ENCODE data around the gene KLK12. TPM values are rescaled to one million over a fixed set of nuclear protein-coding genes. Genes with fewer than 3 reads are reported as not detected.
"Not testable (repeated sequence)": the region's sequence is repeated elsewhere in the genome, so short reads cannot be mapped to it uniquely, and the experiment has no call there.

KLK12 gene
- total RNA-seq, 2 experiments from 2014 or later = not detected

DNA sequence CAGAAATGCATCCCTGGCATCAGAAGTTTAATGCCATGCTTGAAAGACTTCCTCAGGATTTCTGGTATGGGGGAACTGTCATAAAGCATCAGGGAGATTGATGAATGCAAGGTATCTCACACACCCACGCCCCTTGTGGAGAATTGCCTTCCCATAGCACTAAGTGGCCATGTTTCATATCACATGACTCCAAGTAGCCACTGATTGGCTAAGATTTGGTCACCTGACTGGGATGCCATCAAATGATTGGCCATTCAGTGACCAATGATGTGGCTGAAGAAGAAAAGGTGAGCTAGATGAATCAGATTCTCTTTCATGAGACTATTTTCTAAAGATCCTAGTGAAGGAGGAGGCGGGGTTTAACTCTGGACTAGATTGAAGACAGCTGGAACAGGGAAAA, 40.7 kb downstream of the KLK12 start:
- no peak for ATAC-seq

GRCh38 chr19:50992666-50993035, 42.2 kb downstream of the KLK12 start:
- POLR2A ChIA-PET = no interaction called here

More for the DNA sequence above, 40.7 kb downstream of the KLK12 start:
- Mint-ChIP-seq H3K4me1 (ENCODE audit: low read depth) (no peaks in the 10 kb centered on the region), H3K27ac (no peak overlapping the region), H3K4me3 (no peak overlapping the region), H3K36me3 (ENCODE audit: low read depth) (no peaks in the 10 kb centered on the region), H3K27me3 (ENCODE audit: low read depth) (peaks cover 9% of the 10 kb centered on the region), H3K9me3 (ENCODE audit: insufficient read depth) (no peaks in the 10 kb centered on the region)
- DNase-seq = no peak
- POLR2A ChIA-PET = no interaction called here
- CTCF ChIA-PET = no interaction called here

DNA sequence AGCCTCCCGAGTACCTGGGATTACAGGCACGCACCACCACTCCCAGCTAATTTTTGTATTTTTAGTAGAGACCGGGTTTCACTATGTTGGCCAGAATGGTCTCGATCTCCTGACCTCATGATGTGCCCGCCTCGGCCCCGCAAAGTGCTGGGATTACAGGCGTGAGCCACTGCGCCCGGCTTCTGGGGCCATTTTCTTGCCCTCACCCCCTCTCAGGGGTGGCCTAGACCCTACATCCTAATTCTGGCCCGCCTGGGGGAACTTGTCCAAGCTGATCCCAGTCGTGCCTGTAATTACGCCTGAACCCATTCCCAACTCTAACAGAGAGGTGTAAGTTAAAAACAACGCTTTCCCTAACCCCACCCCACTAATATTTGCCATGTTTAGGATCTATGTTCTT, 50.4 kb downstream of the KLK12 start:
- H3K27ac Mint-ChIP-seq; CTCF ChIA-PET; H3K36me3 Mint-ChIP-seq (ENCODE audit: low read depth); H3K4me1 Mint-ChIP-seq (ENCODE audit: low read depth); H3K9me3 Mint-ChIP-seq (ENCODE audit: insufficient read depth); DNase-seq; ATAC-seq; POLR2A ChIA-PET; H3K4me3 Mint-ChIP-seq: not testable (repeated sequence)
- H3K27me3 Mint-ChIP-seq (ENCODE audit: low read depth) = peaks cover 25% of the 10 kb centered on the region

More at GRCh38 chr19:50992666-50993035, 42.2 kb downstream of the KLK12 start:
- no peak for DNase-seq
- no peak overlapping the region for H3K27ac Mint-ChIP-seq
- peaks cover 16% of the 10 kb centered on the region for H3K27me3 Mint-ChIP-seq (ENCODE audit: low read depth)
- no peaks in the 10 kb centered on the region for H3K36me3 Mint-ChIP-seq (ENCODE audit: low read depth)
- no peaks in the 10 kb centered on the region for H3K9me3 Mint-ChIP-seq (ENCODE audit: insufficient read depth)
- no peak overlapping the region for H3K4me3 Mint-ChIP-seq
- ATAC-seq = no peak
- no peaks in the 10 kb centered on the region for H3K4me1 Mint-ChIP-seq (ENCODE audit: low read depth)
- CTCF ChIA-PET = no interaction called here

DNA sequence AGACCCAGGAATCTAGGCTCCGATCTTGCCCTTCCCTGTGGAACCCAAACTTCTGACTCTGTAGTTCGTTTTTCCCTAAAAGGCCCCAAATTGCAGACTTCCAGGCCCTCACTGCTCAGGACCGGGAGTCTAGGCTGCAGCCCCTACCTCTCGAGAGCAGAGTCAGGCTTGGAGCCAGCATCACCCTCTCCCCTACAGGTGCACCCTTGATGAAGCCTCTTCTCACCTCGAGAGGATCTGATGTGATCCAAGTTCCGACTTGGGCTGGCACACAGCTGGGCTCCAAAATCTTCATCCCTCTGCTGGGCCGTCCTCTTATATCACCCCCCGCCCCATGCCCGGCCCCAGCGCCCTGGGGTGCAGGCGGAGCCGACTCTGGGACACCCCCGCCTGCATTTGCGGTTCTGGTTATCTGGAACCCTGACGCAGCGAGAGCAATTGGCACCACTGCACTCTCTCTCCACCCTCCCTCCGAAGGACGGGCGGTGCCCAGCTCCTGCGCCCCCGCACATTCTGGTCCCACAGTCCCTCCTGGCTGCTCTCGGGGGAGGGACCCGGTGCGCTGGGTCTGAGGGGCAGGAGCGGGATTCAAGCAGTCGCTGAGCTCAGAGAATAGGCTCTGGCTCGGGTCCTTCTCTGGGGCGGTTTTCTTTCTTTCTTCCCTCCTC, 51.0 kb downstream of the KLK12 start, which contains the start of gene KLK7:
KLK7 (minus strand) TSS at position 293 of the 668 bp plus-strand sequence. CDS start 1,518 bp downstream, outside the sequence.
- POLR2A ChIA-PET = no interaction called here
- H3K27me3 Mint-ChIP-seq (ENCODE audit: low read depth) = peaks cover 21% of the 10 kb centered on the region
- H3K27ac Mint-ChIP-seq = no peak within 1 kb of the TSS
- CTCF ChIA-PET = no interaction called here
- no peaks in the 10 kb centered on the region for H3K4me1 Mint-ChIP-seq (ENCODE audit: low read depth)
- ATAC-seq (no peak), DNase-seq (no peak)
- H3K9me3 Mint-ChIP-seq (ENCODE audit: insufficient read depth) = no peaks in the 10 kb centered on the region
- H3K36me3 Mint-ChIP-seq (ENCODE audit: low read depth) = no peaks in the 10 kb centered on the region
- H3K4me3 Mint-ChIP-seq = no peak within 1 kb of the TSS

DNA sequence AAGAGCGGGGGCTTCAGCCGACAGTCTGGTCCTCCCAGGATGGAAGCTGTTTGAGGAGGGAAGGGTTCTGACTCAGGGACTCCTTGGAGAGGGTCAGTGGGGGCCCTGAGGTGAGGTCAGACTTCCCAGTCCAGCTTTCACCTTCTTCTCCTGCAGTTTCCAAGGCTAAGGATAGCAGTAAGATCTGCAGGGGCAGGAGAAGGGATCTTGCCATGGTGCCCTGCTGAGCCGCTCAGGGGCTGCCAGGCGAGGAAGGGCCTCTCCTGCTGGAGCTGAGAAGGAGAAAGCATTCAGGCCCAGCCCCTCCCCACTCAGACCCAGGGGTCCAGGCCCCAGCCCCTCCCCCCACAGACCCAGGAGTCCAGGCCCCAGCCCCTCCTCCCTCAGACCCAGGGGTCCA, 52.6 kb downstream of the KLK12 start:
- POLR2A ChIA-PET = no interaction called here
- CTCF ChIA-PET = no interaction called here
- no peaks in the 10 kb centered on the region for H3K36me3 Mint-ChIP-seq (ENCODE audit: low read depth)
- DNase-seq = no peak
- no peak overlapping the region for H3K4me3 Mint-ChIP-seq
- peaks cover 12% of the 10 kb centered on the region for H3K27me3 Mint-ChIP-seq (ENCODE audit: low read depth)
- no peaks in the 10 kb centered on the region for H3K4me1 Mint-ChIP-seq (ENCODE audit: low read depth)
- H3K9me3 Mint-ChIP-seq (ENCODE audit: insufficient read depth) = no peaks in the 10 kb centered on the region
- no peak overlapping the region for H3K27ac Mint-ChIP-seq
- ATAC-seq = no peak

- no peak overlapping the region for H3K27ac Mint-ChIP-seq
- ChIA-PET POLR2A (no interaction called here), CTCF (no interaction called here)
- H3K4me3 Mint-ChIP-seq = no peak overlapping the region
- DNase-seq (no peak), ATAC-seq (no peak)
- peaks cover 12% of the 10 kb centered on the region for H3K27me3 Mint-ChIP-seq (ENCODE audit: low read depth)
- no peaks in the 10 kb centered on the region for H3K9me3 Mint-ChIP-seq (ENCODE audit: insufficient read depth)
- H3K36me3 Mint-ChIP-seq (ENCODE audit: low read depth) = no peaks in the 10 kb centered on the region
- no peaks in the 10 kb centered on the region for H3K4me1 Mint-ChIP-seq (ENCODE audit: low read depth)
Observed at GRCh38 chr19:50981587-50982146, 53.1 kb downstream of the KLK12 start.

- no peaks in the 10 kb centered on the region for H3K9me3 Mint-ChIP-seq (ENCODE audit: insufficient read depth)
- peaks cover 13% of the 10 kb centered on the region for H3K27me3 Mint-ChIP-seq (ENCODE audit: low read depth)
- CTCF ChIA-PET = no interaction called here
- ATAC-seq (no peak), DNase-seq (no peak)
- H3K4me1 Mint-ChIP-seq (ENCODE audit: low read depth) = no peaks in the 10 kb centered on the region
- POLR2A ChIA-PET = no interaction called here
- H3K36me3 Mint-ChIP-seq (ENCODE audit: low read depth) = no peaks in the 10 kb centered on the region
- H3K4me3 Mint-ChIP-seq = no peak overlapping the region
- no peak overlapping the region for H3K27ac Mint-ChIP-seq
Observed at GRCh38 chr19:50980208-50980607, 54.6 kb downstream of the KLK12 start.

GRCh38 chr19:50979758-50980157, 55.0 kb downstream of the KLK12 start:
- H3K36me3 Mint-ChIP-seq (ENCODE audit: low read depth) = no peaks in the 10 kb centered on the region
- DNase-seq (no peak), ATAC-seq (no peak)
- no peak overlapping the region for H3K4me3 Mint-ChIP-seq
- CTCF ChIA-PET = no interaction called here
- H3K9me3 Mint-ChIP-seq (ENCODE audit: insufficient read depth) = no peaks in the 10 kb centered on the region
- H3K4me1 Mint-ChIP-seq (ENCODE audit: low read depth) = no peaks in the 10 kb centered on the region
- peaks cover 9% of the 10 kb centered on the region for H3K27me3 Mint-ChIP-seq (ENCODE audit: low read depth)
- H3K27ac Mint-ChIP-seq = no peak overlapping the region
- POLR2A ChIA-PET = interaction anchor here (0.6 kb wide), 1 partner anchor 594 kb away, joined by 3 read pairs; no protein-coding TSS in a partner anchor

Other genes with a start within 250 kb of the KLK12 start
- not detected for gene ACP4, start 244.6 kb downstream of the KLK12 start, total RNA-seq
- gene KLK1, start 211.2 kb downstream of the KLK12 start, total RNA-seq = under 1 TPM; 0.45 to 0.47 TPM
- not detected for gene KLK15, start 201.4 kb downstream of the KLK12 start, total RNA-seq
- gene KLK3, start 180.1 kb downstream of the KLK12 start, total RNA-seq = not detected
- not detected for gene KLK2, start 161.6 kb downstream of the KLK12 start, total RNA-seq
- not detected for gene KLK4, start 123.6 kb downstream of the KLK12 start, total RNA-seq
- not detected for gene KLK5, start 82.0 kb downstream of the KLK12 start, total RNA-seq
- gene KLK6, start 65.4 kb downstream of the KLK12 start, total RNA-seq = not detected
- not detected for gene KLK7, start 51.1 kb downstream of the KLK12 start, total RNA-seq
- not detected for gene KLK8, start 33.4 kb downstream of the KLK12 start, total RNA-seq
- gene KLK10, start 15.3 kb downstream of the KLK12 start, total RNA-seq = not detected
- not detected for gene KLK11, start 8.4 kb downstream of the KLK12 start, total RNA-seq
- gene KLK13, start 30.1 kb upstream of the KLK12 start, total RNA-seq = not detected
- under 1 TPM in 1 of 2 experiments, not detected in 1; 0.57 TPM for gene KLK14, start 47.9 kb upstream of the KLK12 start, total RNA-seq
- 1 to 10 TPM; 8.7 to 10.0 TPM for gene CTU1, start 73.4 kb upstream of the KLK12 start, total RNA-seq
- under 1 TPM; 0.58 to 0.60 TPM for gene SIGLEC9, start 89.9 kb upstream of the KLK12 start, total RNA-seq
- gene SIGLEC7, start 107.3 kb upstream of the KLK12 start, total RNA-seq = not detected
- 1 to 10 TPM; 2.3 to 4.0 TPM for gene CD33, start 190.1 kb upstream of the KLK12 start, total RNA-seq
- gene SIGLECL1, start 216.1 kb upstream of the KLK12 start, total RNA-seq = not detected

All from activated CD8-positive, alpha-beta T cell treated with anti-CD3 and anti-CD28 coated beads, Interleukin-2, amount 10 ng/mL, durations not matched to agents 7 days and 5 days (primary cell).